Measurements from ENCODE around the gene PRLR. TPM values are rescaled to one million over a fixed set of nuclear protein-coding genes. Genes with fewer than 3 reads are reported as not detected.

The PRLR gene
- total and polyA plus RNA-seq, 2 experiments from 2014 or later, result 0.31 to 2.2 TPM

DNA sequence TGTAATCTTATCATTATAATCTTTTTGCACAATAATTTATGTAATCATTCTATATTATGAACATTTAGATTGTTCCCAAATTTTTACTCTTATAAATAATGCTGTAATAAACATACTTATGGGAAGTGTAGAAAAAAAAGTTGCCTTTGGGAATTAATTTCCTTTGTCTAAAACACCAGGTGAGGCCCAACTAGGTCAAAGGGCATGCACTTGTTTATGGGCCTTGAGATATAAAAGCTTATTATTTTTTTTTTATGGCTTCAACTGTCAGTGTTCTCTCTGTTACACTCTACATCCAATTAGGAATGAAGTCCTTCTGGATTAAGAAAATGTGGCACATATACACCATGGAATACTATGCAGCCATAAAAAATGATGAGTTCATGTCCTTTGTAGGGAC is 6.5 kb upstream of the PRLR start:
- Mint-ChIP-seq H3K27me3 (ENCODE audit: insufficient read depth, low read depth, poor library complexity) (peaks cover 2% of the 10 kb centered on the region), H3K27ac (no peak overlapping the region), H3K36me3 (ENCODE audit: low read depth) (no peaks in the 10 kb centered on the region), H3K9me3 (no peaks in the 10 kb centered on the region), H3K4me3 (no peak overlapping the region), H3K4me1 (peaks cover 13% of the 10 kb centered on the region; the same call in 2 of the 3 replicates)
- DNase-seq (ENCODE audit: low spot score), result no peak
- Histone ChIP-seq H3K4me3 (no peak overlapping the region), H3K4me1 (ENCODE audit: insufficient read depth) (no peaks in the 10 kb centered on the region), H3K4me2 (no peak overlapping the region), H3F3A (replicated peaks; ENCODE audit: low read depth) (no peaks in the 10 kb centered on the region), H3K27me3 (ENCODE audit: insufficient read depth) (no peaks in the 10 kb centered on the region), H3K36me3 (ENCODE audit: insufficient read depth) (no peaks in the 10 kb centered on the region), H3K27ac (ENCODE audit: low read depth) (no peak overlapping the region), H3K79me2 (replicated peaks; ENCODE audit: insufficient read depth) (no peaks in the 10 kb centered on the region), H2AFZ (no peak overlapping the region), H3K9me2 (ENCODE audit: insufficient read depth) (peaks cover 8% of the 10 kb centered on the region), H4K20me1 (replicated peaks; ENCODE audit: insufficient read depth) (no peaks in the 10 kb centered on the region)
- TF ChIP-seq, protein P1, sequence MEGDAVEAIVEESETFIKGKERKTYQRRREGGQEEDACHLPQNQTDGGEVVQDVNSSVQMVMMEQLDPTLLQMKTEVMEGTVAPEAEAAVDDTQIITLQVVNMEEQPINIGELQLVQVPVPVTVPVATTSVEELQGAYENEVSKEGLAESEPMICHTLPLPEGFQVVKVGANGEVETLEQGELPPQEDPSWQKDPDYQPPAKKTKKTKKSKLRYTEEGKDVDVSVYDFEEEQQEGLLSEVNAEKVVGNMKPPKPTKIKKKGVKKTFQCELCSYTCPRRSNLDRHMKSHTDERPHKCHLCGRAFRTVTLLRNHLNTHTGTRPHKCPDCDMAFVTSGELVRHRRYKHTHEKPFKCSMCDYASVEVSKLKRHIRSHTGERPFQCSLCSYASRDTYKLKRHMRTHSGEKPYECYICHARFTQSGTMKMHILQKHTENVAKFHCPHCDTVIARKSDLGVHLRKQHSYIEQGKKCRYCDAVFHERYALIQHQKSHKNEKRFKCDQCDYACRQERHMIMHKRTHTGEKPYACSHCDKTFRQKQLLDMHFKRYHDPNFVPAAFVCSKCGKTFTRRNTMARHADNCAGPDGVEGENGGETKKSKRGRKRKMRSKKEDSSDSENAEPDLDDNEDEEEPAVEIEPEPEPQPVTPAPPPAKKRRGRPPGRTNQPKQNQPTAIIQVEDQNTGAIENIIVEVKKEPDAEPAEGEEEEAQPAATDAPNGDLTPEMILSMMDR (conservative IDR thresholded peaks at IDR 0.05; ENCODE audit: low read depth in 2 of 2), result no peak
- no peak for TF ChIP-seq JUNB (IDR thresholded peaks at IDR 0.05; ENCODE audit: unreplicated experiment)
- TF ChIP-seq NANOG (IDR thresholded peaks at IDR 0.05; ENCODE audit: borderline replicate concordance), result no peak
- TF ChIP-seq ZNF331 (CRISPR knock-in tag; IDR thresholded peaks at IDR 0.05; ENCODE audit: low read depth), result no peak
- TF ChIP-seq CREB1 (CRISPR knock-in tag; IDR thresholded peaks at IDR 0.05; ENCODE audit: low read depth), result no peak
- no peak for ATAC-seq

DNA sequence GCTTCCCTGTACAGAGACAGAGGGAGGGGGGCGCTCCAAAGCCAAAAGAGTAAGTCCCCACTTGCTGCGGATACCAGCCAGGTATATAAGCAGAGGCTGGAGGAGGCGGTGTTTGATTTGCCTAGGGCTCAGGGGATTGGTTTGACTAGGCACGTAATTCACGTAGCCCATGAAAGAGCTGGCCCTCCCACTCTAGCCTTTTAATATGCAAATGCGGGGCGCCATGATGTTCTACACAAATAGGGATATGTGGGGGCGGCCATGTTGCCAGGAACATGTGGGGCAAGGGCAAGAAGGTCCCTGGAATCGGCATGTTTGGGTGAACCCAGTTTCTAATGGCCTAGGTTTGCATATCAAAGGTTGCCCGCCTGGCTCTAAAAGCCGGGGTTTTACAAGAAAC is 3.3 kb upstream of the PRLR start:
- Histone ChIP-seq H3K79me2 (replicated peaks; ENCODE audit: insufficient read depth) (no peaks in the 10 kb centered on the region), H3K27me3 (ENCODE audit: insufficient read depth) (peaks cover 11% of the 10 kb centered on the region), H3K4me1 (ENCODE audit: insufficient read depth) (peaks cover 9% of the 10 kb centered on the region), H3K9me2 (ENCODE audit: insufficient read depth) (peaks cover 8% of the 10 kb centered on the region), H3K4me2 (no peak overlapping the region), H4K20me1 (replicated peaks; ENCODE audit: insufficient read depth) (no peaks in the 10 kb centered on the region), H3K36me3 (ENCODE audit: insufficient read depth) (no peaks in the 10 kb centered on the region), H2AFZ (peak overlapping the region; percentile 88; the same call in 1 of the 2 replicates), H3F3A (replicated peaks; ENCODE audit: low read depth) (no peaks in the 10 kb centered on the region), H3K4me3 (no peak overlapping the region), H3K27ac (ENCODE audit: low read depth) (no peak overlapping the region)
- no peaks in the 10 kb centered on the region for H3K36me3 Mint-ChIP-seq (ENCODE audit: low read depth)
- H3K4me3 Mint-ChIP-seq, result no peak overlapping the region
- H3K27me3 Mint-ChIP-seq (ENCODE audit: insufficient read depth, low read depth, poor library complexity), result peaks cover 10% of the 10 kb centered on the region
- no peak overlapping the region for H3K27ac Mint-ChIP-seq
- no peak for ATAC-seq
- peak; percentile 60 for DNase-seq (ENCODE audit: low spot score)
- H3K9me3 Mint-ChIP-seq, result no peaks in the 10 kb centered on the region
- TF ChIP-seq, protein P1 (conservative IDR thresholded peaks at IDR 0.05; ENCODE audit: low read depth in 2 of 2), result 0 out of 4 replicates have a peak, but pooled peaks of 1 of the 2 experiments have one; percentile 7
- TF ChIP-seq NANOG (IDR thresholded peaks at IDR 0.05; ENCODE audit: borderline replicate concordance), result no peak
- peaks cover 12% of the 10 kb centered on the region for H3K4me1 Mint-ChIP-seq

DNA sequence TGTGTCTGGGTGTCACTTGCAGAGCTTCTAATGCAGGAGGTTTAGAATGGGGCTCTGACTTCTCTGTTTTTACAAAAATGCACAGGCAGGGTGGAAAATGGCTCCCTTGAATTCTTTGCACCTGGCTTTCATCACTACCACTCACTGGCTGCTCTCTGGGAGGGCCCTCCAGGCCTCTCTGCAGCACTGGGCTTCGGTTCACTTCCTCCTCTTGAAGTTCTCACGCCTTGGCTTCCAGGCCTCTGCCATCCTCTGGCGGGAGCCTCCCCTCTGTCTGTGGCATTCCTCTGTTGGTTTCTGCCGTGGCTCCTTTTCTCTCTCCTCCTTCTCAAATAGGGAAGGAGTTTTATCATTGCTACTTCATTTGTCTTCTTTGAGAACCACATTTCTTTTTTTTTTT is 2.8 kb upstream of the PRLR start:
- peaks cover 8% of the 10 kb centered on the region for H3K9me2 ChIP-seq (ENCODE audit: insufficient read depth)
- no peak overlapping the region for H3K27ac Mint-ChIP-seq
- H3K79me2 ChIP-seq (replicated peaks; ENCODE audit: insufficient read depth), result no peaks in the 10 kb centered on the region
- H3K4me3 ChIP-seq, result no peak overlapping the region
- no peaks in the 10 kb centered on the region for H3K9me3 Mint-ChIP-seq
- no peaks in the 10 kb centered on the region for H3K36me3 ChIP-seq (ENCODE audit: insufficient read depth)
- peaks cover 12% of the 10 kb centered on the region for H3K4me1 Mint-ChIP-seq
- DNase-seq (ENCODE audit: low spot score), result no peak
- peaks cover 11% of the 10 kb centered on the region for H3K27me3 ChIP-seq (ENCODE audit: insufficient read depth)
- H3K27me3 Mint-ChIP-seq (ENCODE audit: insufficient read depth, low read depth, poor library complexity), result peaks cover 10% of the 10 kb centered on the region
- H4K20me1 ChIP-seq (replicated peaks; ENCODE audit: insufficient read depth), result no peaks in the 10 kb centered on the region
- H3K4me1 ChIP-seq (ENCODE audit: insufficient read depth), result peaks cover 9% of the 10 kb centered on the region
- H3K27ac ChIP-seq (ENCODE audit: low read depth), result no peak overlapping the region
- H2AFZ ChIP-seq, result 0 out of 2 replicates have a peak overlapping the region, but pooled peaks have one; percentile 38
- H3K36me3 Mint-ChIP-seq (ENCODE audit: low read depth), result no peaks in the 10 kb centered on the region
- no peak overlapping the region for H3K4me3 Mint-ChIP-seq
- no peaks in the 10 kb centered on the region for H3F3A ChIP-seq (replicated peaks; ENCODE audit: low read depth)
- H3K4me2 ChIP-seq, result no peak overlapping the region
- no peak for ATAC-seq
- TF ChIP-seq JUNB (IDR thresholded peaks at IDR 0.05; ENCODE audit: unreplicated experiment) (no peak), EZH2phosphoT487 (IDR thresholded peaks at IDR 0.05; ENCODE audit: unreplicated experiment) (no peak), STAT1 (IDR thresholded peaks at IDR 0.05; ENCODE audit: unreplicated experiment) (no peak), ZNF331 (CRISPR knock-in tag; IDR thresholded peaks at IDR 0.05; ENCODE audit: low read depth) (no peak), CREB1 (CRISPR knock-in tag; IDR thresholded peaks at IDR 0.05; ENCODE audit: low read depth) (no peak), EZH2 (IDR thresholded peaks at IDR 0.05; ENCODE audit: low read depth, unreplicated experiment) (no peak)
